Endothelial cell (in vitro differentiated cells): ENCODE data around the gene FBXL20. TPM values are rescaled to one million over a fixed set of nuclear protein-coding genes. Genes with fewer than 3 reads are reported as not detected.

Experiments
- DNase-seq: peaks from one replicate; pipeline ENCODE4 v3.0.0; 2021; ENCODE audit warnings: low spot score
- H3K27ac Mint-ChIP-seq: one replicate; pipeline ENCODE4 v1.8.0; 2021; ENCODE audit warnings: mixed read lengths, inconsistent platforms; ENCODE audit not compliant: unreplicated experiment
- H3K27me3 Mint-ChIP-seq: one replicate; pipeline ENCODE4 v1.8.0; 2021; ENCODE audit warnings: mild to moderate bottlenecking, moderate library complexity, mixed read lengths, inconsistent platforms; ENCODE audit not compliant: unreplicated experiment
- H3K36me3 Mint-ChIP-seq: one replicate; pipeline ENCODE4 v1.8.0; 2021; ENCODE audit warnings: mild to moderate bottlenecking, low read depth, mixed read lengths, inconsistent platforms; ENCODE audit not compliant: unreplicated experiment
- H3K4me1 Mint-ChIP-seq: one replicate; pipeline ENCODE4 v1.8.0; 2021; ENCODE audit warnings: mild to moderate bottlenecking, mixed read lengths, inconsistent platforms; ENCODE audit not compliant: unreplicated experiment
- H3K4me3 Mint-ChIP-seq: one replicate; pipeline ENCODE4 v1.8.0; 2021; ENCODE audit warnings: mild to moderate bottlenecking, mixed read lengths, inconsistent platforms; ENCODE audit not compliant: unreplicated experiment
- H3K9me3 Mint-ChIP-seq: one replicate; pipeline ENCODE4 v1.8.0; 2021; ENCODE audit warnings: mixed read lengths, inconsistent platforms; ENCODE audit not compliant: unreplicated experiment
- total RNA-seq: library from RNA; stranded (reverse); fragmentation: NEBNext Ultra II Directional; extraction: Animal tissue kit (Norgen Biotek cat#: 25700); gene quantifications from one replicate; pipeline ENCODE4 v1.2.1, GENCODE V29; 2021; ENCODE audit not compliant: unreplicated experiment
- TF ChIP-seq, protein P1 (sequence below): fragments of 200-600 bp; sonication (generic); IDR thresholded peaks from one replicate; pipeline ENCODE4 v1.5.0; 2021; ENCODE audit warnings: antibody characterized with exemption; ENCODE audit not compliant: unreplicated experiment

Gene FBXL20
- total RNA-seq, 1 donor from 2014 or later, result 26.6 TPM

DNA sequence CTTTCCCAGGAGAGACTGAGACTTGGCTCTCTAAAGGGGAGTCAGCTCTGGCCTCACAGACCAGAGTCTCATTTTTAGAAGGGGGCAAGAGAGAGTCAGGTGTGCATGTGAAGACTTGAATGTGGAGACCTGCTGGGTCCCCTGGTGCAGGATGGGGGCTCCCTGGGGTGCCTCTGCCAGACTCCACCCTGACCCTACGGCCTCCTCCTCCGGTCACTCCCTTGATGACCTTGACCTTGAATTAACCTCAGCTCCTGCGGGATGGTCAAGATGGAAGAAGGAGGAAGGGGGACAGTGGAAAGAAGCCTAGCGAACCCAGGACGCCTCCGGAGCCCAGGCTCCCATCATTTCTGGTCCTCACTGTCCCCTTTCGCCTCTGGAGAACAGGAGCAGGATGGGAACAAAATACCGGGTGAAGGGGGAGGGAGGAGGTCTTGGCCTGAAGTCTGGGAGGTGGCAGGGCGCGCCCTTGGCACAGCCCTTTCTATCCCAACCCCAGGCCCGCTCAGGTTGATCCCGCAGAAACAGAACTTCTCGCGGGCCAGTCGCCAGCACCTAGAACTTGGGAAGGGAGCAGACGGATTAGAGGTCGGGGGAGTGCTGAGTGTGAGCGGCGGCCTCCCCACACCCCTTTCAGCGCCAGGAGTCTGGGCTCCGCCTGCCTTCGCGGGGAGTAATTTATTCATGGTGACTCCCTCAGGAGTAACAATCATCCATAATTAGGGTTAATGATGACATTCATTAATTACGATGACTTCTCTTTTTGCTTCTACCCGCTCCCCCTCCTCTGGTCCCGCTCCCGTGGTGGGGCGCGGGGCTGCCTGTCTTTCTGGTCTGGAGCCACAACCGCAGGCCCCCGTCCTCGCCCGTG lies 177.3 kb downstream of the FBXL20 start:
- H3K27me3 Mint-ChIP-seq, result peaks cover 26% of the 10 kb centered on the region
- no peak for DNase-seq
- H3K4me1 Mint-ChIP-seq, result peaks cover 12% of the 10 kb centered on the region
- H3K9me3 Mint-ChIP-seq, result no peaks in the 10 kb centered on the region
- H3K4me3 Mint-ChIP-seq, result peak overlapping the region; percentile 56
- no peak overlapping the region for H3K27ac Mint-ChIP-seq
- H3K36me3 Mint-ChIP-seq, result no peaks in the 10 kb centered on the region
- TF ChIP-seq, protein P1, sequence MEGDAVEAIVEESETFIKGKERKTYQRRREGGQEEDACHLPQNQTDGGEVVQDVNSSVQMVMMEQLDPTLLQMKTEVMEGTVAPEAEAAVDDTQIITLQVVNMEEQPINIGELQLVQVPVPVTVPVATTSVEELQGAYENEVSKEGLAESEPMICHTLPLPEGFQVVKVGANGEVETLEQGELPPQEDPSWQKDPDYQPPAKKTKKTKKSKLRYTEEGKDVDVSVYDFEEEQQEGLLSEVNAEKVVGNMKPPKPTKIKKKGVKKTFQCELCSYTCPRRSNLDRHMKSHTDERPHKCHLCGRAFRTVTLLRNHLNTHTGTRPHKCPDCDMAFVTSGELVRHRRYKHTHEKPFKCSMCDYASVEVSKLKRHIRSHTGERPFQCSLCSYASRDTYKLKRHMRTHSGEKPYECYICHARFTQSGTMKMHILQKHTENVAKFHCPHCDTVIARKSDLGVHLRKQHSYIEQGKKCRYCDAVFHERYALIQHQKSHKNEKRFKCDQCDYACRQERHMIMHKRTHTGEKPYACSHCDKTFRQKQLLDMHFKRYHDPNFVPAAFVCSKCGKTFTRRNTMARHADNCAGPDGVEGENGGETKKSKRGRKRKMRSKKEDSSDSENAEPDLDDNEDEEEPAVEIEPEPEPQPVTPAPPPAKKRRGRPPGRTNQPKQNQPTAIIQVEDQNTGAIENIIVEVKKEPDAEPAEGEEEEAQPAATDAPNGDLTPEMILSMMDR, result no peak

DNA sequence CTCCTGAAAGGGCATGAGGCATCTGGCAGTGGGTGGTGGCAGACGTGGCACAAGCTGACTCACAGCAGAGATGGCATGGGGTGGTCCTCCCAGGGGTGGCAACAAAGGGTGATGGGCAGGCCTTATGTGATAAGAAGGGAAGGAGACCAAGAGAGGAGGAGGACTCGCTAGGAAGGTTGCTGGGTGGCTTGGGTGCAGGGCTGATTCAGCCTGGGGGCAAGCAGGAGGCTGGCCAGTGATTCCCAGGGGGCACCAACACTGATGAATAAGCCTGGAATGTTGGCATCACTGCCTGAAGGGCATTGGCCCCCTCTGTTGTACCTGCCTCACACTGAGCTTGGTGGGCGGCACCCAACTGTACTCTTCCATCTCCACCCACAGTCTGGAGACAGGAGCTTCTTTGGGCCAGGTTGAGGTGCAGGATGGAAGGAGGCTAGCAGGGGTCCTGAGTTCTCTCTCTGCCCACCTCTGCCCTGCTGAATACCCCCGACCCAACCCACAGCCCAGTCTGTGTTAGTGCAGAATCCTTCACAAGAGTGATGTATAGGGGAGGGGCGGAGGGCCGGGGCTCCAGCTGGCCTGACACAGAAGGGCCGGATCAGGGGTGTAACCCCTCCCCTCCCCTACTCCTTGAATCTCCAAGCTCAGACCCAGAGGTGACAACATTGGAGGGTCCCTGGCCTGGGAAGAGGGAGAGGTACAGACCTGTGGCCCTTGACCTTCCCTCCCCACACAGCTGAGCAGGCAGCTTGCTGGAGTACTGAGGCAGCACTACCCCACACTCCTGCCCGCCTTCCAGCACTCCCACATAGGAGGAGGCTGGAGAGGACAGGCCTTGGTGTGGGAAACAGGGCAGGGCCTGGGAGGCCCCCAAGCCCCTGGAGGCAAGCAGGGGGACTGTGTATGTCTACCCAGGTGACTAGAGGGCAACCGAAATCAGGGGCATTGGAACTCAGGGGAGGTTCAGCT lies 178.3 kb downstream of the FBXL20 start:
- TF ChIP-seq, protein P1, result no peak
- Mint-ChIP-seq H3K27ac (no peak overlapping the region), H3K4me1 (peaks cover 10% of the 10 kb centered on the region), H3K9me3 (no peaks in the 10 kb centered on the region), H3K36me3 (no peaks in the 10 kb centered on the region), H3K4me3 (peak overlapping the region; percentile 56), H3K27me3 (peaks cover 30% of the 10 kb centered on the region)
- no peak for DNase-seq

DNA sequence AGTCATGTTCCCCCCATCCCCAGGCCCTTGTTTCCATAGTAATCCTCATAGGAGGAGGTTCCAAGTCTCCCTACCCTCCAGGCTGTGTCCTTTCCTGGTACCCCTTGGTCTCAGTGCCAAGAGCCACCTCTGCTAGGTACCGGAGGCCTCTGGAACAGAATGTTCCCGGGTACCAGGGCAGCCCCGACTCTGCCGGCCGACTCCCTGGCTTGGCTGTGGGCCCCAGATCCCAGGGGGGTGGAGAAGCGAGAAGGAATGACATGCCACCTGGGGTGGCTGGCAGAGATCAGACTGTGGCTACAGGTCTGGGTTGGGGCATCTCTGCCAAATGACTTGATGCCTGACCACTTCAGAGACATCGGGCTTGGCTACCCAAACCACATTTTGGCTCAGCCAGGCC lies 179.3 kb downstream of the FBXL20 start:
- H3K4me1 Mint-ChIP-seq, result peaks cover 10% of the 10 kb centered on the region
- no peaks in the 10 kb centered on the region for H3K9me3 Mint-ChIP-seq
- no peaks in the 10 kb centered on the region for H3K36me3 Mint-ChIP-seq
- H3K27me3 Mint-ChIP-seq, result peaks cover 29% of the 10 kb centered on the region
- TF ChIP-seq, protein P1, result no peak
- DNase-seq, result no peak
- H3K4me3 Mint-ChIP-seq, result no peak overlapping the region
- H3K27ac Mint-ChIP-seq, result no peak overlapping the region

- no peak for DNase-seq
- TF ChIP-seq, protein P1, result no peak
- H3K36me3 Mint-ChIP-seq, result no peaks in the 10 kb centered on the region
These were observed 179.9 kb downstream of the FBXL20 start for GRCh38 chr17:39221572-39221971.

More at GRCh38 chr17:39221572-39221971, 179.9 kb downstream of the FBXL20 start:
- H3K27ac Mint-ChIP-seq, result no peak overlapping the region
- no peaks in the 10 kb centered on the region for H3K9me3 Mint-ChIP-seq
- peaks cover 10% of the 10 kb centered on the region for H3K4me1 Mint-ChIP-seq
- no peak overlapping the region for H3K4me3 Mint-ChIP-seq
- H3K27me3 Mint-ChIP-seq, result peaks cover 30% of the 10 kb centered on the region
